Esophagus (tissue), 2 donors: ENCODE measurements around the gene GOLGA8N. TPM values are rescaled to one million over a fixed set of nuclear protein-coding genes. Genes with fewer than 3 reads are reported as not detected.

Experiments
- H3K27ac ChIP-seq, 2 donors: one replicate each; pipeline ENCODE4 v1.5.1; 2013; ENCODE audit warnings: low read depth in 2 of 2, mild to moderate bottlenecking in 2 of 2, inconsistent platforms in 1 of 2, low read length in 1 of 2, moderate library complexity in 1 of 2
- H3K27me3 ChIP-seq, 2 donors: one replicate each; pipeline ENCODE4 v1.6.1; 2013; ENCODE audit warnings: low read length in 2 of 2, control low read depth in 1 of 2, mild to moderate bottlenecking in 1 of 2; ENCODE audit not compliant: insufficient read depth in 2 of 2, control insufficient read depth in 1 of 2
- H3K36me3 ChIP-seq, 2 donors: one replicate each; pipeline ENCODE4 v1.6.1; 2013; ENCODE audit warnings: low read length in 1 of 2; ENCODE audit not compliant: control insufficient read depth in 2 of 2, insufficient read depth in 2 of 2
- H3K4me1 ChIP-seq, 2 donors: one replicate each; pipeline ENCODE4 v1.6.1; 2013; ENCODE audit warnings: low read length in 1 of 2; ENCODE audit not compliant: control insufficient read depth in 2 of 2, insufficient read depth in 2 of 2
- H3K4me3 ChIP-seq, 2 donors: one replicate each; pipeline ENCODE4 v1.5.1; 2013; ENCODE audit warnings: low read length in 2 of 2, mild to moderate bottlenecking in 2 of 2, low read depth in 1 of 2, moderate library complexity in 1 of 2
- H3K9me3 ChIP-seq, 2 donors: one replicate each; pipeline ENCODE4 v1.6.1; 2013; ENCODE audit warnings: mild to moderate bottlenecking in 2 of 2, low read depth in 1 of 2, low read length in 1 of 2, moderate library complexity in 1 of 2; ENCODE audit not compliant: control insufficient read depth in 2 of 2, insufficient read depth in 1 of 2
- WGBS, 2 donors: extraction: QIAGEN DNeasy Blood & Tissue Kit; methylation state at CpG; one replicate each; pipeline ENCODE4 v1.1.7; 2013; 5-methylcytosine and 5-hydroxymethylcytosine counted together
- polyA plus RNA-seq, 2 donors: library from polyadenylated mRNA; stranded (reverse); fragments of 200-250 nt; gene quantifications; one replicate each; pipeline ENCODE4 v1.2.3, GENCODE V29; 2013
- donor health status: healthy with polysubstance abuse.
- donor health status: Bipolar disorder and iron deficiency.

GOLGA8N gene
- polyA plus RNA-seq, 2 donors, result 3.0 to 5.9 TPM

DNA sequence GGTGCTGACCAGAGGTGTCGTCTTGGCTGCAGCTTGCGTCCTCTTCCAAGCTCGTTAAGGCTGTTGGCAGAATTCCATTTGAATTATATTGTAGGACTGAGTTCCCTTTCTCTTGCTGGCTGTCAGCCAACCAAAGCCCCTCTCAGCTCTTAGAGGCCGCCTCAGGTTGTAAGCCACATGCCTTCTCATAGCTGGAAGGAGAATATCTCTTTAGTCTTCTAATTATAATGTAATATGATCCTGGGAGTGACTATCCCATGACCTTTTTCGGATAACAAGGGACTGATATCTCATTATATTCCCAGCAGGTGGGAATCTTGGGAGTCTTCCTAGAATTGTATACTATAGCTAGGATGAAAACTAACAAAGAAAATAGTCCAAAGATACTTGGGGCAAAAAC lies 53.0 kb downstream of the GOLGA8N start:
- Histone ChIP-seq H3K36me3 (no peaks in the 10 kb centered on the region), H3K9me3 (no peaks in the 10 kb centered on the region), H3K27me3 (no peaks in the 10 kb centered on the region), H3K27ac (no peak overlapping the region), H3K4me1 (peaks cover 0 to 4% of the 10 kb centered on the region in 2 donors), H3K4me3 (no peak overlapping the region)
- WGBS, 2 donors, result 61 to 62% methylated on average over 5 of the region's 5 CpGs

DNA sequence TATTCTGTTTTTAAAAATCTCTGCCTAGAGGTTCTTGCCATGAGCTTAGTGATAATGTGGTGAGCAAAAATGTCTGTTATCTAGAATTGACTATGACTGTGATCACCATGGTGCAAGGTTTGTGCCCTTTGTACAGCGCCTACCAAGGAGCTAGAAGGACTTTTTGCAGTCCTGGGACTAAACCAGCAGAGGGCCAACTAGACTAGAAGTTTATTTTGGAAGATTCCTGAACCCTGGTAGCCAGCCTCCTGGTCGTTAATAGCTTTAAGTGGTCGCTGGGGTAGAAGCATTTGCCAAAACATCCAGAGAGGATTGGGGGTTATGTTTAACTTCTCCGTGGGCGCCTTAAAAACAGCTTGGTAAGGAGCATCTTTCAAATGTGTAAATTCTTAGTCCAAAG lies 56.1 kb downstream of the GOLGA8N start:
- H3K27me3 ChIP-seq, result no peaks in the 10 kb centered on the region
- no peak overlapping the region for H3K27ac ChIP-seq
- H3K4me3 ChIP-seq, result no peak overlapping the region
- H3K36me3 ChIP-seq, result no peaks in the 10 kb centered on the region
- H3K9me3 ChIP-seq, result no peaks in the 10 kb centered on the region
- H3K4me1 ChIP-seq, result no peaks in the 10 kb centered on the region
- 64 to 73% methylated on average over 5 of the region's 5 CpGs for WGBS, 2 donors

DNA sequence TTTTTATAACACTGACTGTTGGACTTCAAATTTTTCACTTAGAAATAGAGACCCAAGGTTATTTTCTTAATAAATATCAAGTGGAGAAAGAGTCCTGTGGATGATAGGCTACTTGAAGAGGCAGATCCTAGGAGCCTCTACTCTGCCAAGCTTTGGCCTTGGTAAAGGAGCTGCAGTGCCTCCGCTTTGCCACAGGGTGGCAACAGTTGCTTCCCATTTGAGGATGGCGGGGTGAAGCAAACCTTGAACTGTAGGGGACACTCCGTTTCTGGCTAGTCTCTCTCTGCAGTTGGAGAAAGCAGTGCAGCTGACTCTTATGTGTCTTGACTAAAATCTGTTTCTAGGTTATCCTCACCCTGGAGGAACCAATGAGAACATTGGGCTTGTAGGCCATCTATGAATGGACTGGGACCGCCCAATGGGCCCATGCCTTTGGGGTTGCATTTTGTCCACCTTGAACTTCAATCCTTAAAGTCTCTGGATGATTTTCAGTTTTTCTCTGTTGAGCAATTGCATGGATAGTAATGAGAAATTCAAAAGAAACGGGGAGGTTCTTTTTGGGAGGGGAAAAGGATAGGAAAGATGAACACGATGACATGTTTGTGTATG lies 58.1 kb downstream of the GOLGA8N start:
- WGBS, 2 donors, result 45% methylated on average over 6 of the region's 6 CpGs
- H3K4me1 ChIP-seq, result no peaks in the 10 kb centered on the region
- H3K27me3 ChIP-seq, result no peaks in the 10 kb centered on the region
- H3K36me3 ChIP-seq, result no peaks in the 10 kb centered on the region
- no peak overlapping the region for H3K4me3 ChIP-seq
- no peak overlapping the region for H3K27ac ChIP-seq
- H3K9me3 ChIP-seq, result no peaks in the 10 kb centered on the region

DNA sequence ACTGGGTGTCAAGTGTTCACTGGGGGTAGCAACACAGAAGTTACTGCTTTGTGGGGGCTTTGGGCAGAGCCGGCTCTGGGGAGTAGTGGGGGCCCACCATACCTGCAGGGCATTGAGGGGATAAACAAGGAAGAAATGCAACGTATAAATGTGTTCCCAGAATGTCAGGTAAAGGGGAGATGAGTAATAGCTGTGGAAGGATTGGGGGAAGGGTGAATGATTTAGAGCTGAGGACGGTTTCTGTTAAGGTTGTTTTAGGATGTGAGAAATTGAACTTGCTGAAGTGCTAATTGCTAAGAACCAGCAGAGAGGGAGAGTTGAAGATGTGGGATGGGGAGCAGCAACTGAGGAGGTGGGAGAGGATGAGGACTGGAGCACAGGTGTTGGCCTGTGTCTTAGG lies 58.9 kb downstream of the GOLGA8N start:
- WGBS, 2 donors, result 72 to 76% methylated on average over 3 of the region's 3 CpGs
- Histone ChIP-seq H3K36me3 (no peaks in the 10 kb centered on the region), H3K4me1 (peaks cover 0 to 3% of the 10 kb centered on the region in 2 donors), H3K9me3 (no peaks in the 10 kb centered on the region), H3K27me3 (no peaks in the 10 kb centered on the region), H3K27ac (no peak overlapping the region), H3K4me3 (no peak overlapping the region)

DNA sequence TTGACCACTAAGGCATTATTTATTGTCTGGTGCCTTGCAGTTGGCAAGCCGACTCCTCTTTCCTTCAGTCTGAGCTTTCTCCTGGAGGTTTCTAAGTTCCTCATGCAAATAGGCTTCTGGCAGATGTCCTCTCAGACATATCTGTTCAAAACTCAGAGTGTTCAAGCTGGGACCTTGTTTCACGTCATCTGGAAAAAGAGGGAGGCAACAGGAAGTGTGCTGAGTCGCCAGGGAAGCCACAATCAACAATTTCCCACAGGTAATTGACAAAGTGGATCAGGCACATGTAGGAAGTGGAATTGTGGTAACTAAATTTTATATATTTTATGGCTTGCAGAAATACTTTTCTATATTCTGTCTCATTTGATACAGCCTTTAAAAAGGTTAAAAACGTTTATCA lies 62.8 kb downstream of the GOLGA8N start:
- Histone ChIP-seq H3K9me3 (no peaks in the 10 kb centered on the region), H3K27me3 (no peaks in the 10 kb centered on the region), H3K36me3 (no peaks in the 10 kb centered on the region), H3K27ac (no peak overlapping the region), H3K4me1 (peaks cover 0 to 10% of the 10 kb centered on the region in 2 donors), H3K4me3 (no peak overlapping the region)
- 59 to 72% methylated on average over 4 of the region's 4 CpGs for WGBS, 2 donors

GRCh38 chr15:32656496-32656895 lies 63.2 kb downstream of the GOLGA8N start:
- no peak overlapping the region for H3K4me3 ChIP-seq
- 92% methylated on average over 9 of the region's 9 CpGs for WGBS, 2 donors
- H3K27me3 ChIP-seq, result no peaks in the 10 kb centered on the region
- peaks cover 0 to 10% of the 10 kb centered on the region in 2 donors for H3K4me1 ChIP-seq
- H3K9me3 ChIP-seq, result no peaks in the 10 kb centered on the region
- H3K27ac ChIP-seq, result no peak overlapping the region
- H3K36me3 ChIP-seq, result no peaks in the 10 kb centered on the region

Other genes with a start within 250 kb of the GOLGA8N start
- under 1 TPM; 0.08 to 0.47 TPM for gene GOLGA8K, start 190.2 kb upstream of the GOLGA8N start, polyA plus RNA-seq
- under 1 TPM; 0.18 to 0.41 TPM for gene GOLGA8O, start 137.8 kb upstream of the GOLGA8N start, polyA plus RNA-seq
- 1 to 10 TPM; 4.5 to 4.6 TPM for gene ARHGAP11A, start 22.0 kb downstream of the GOLGA8N start, polyA plus RNA-seq
- gene SCG5, start 48.3 kb downstream of the GOLGA8N start, polyA plus RNA-seq, result under 1 TPM; 0.35 to 0.37 TPM
- 1 to 10 TPM; 1.3 to 6.9 TPM for gene GREM1, start 124.5 kb downstream of the GOLGA8N start, polyA plus RNA-seq